GM20000 (cell line): ENCODE results near the gene LUM.
"Not testable (repeated sequence)": the region's sequence is repeated elsewhere in the genome, so short reads cannot be mapped to it uniquely, and the experiment has no call there.

Experiments used
- DNase-seq: peaks from one replicate; pipeline ENCODE4 v3.0.0; 2012; ENCODE audit warnings: low spot score
- CTCF ChIP-seq: IDR thresholded peaks from 2 replicates; pipeline ENCODE4 v1.5.1; 2012; ENCODE audit warnings: mild to moderate bottlenecking, control low read depth; ENCODE audit errors: extremely low read depth, missing control alignments

Gene LUM

GRCh38 chr12:91091916-91092715 is 19.2 kb downstream of the LUM start:
- DNase-seq = no peak
- no peak for TF ChIP-seq CTCF

DNA sequence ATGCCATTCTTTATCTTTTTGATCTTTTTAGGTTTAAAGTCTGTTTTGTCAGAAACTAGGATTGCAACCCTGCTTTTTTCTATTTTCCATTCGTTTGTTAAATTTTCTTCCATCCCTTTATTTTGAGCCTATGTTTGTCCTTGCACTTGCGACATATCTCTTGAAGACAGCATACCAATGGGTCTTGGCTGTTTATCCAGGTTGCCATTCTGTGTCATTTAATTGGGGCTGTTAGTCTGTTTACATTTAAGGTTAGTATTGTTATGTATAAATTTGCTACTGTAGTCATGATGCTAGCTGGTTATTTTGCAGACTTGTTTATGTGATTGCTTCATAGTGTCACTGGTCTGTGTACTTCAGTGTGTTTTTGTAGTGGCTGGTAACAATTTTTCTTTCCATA is 21.3 kb downstream of the LUM start:
- not testable (repeated sequence) for DNase-seq

GRCh38 chr12:91080041-91080440 is 31.3 kb downstream of the LUM start:
- TF ChIP-seq CTCF = no peak
- DNase-seq = no peak

GRCh38 chr12:91078501-91078900 is 32.8 kb downstream of the LUM start:
- no peak for DNase-seq
- TF ChIP-seq CTCF = no peak

DNA sequence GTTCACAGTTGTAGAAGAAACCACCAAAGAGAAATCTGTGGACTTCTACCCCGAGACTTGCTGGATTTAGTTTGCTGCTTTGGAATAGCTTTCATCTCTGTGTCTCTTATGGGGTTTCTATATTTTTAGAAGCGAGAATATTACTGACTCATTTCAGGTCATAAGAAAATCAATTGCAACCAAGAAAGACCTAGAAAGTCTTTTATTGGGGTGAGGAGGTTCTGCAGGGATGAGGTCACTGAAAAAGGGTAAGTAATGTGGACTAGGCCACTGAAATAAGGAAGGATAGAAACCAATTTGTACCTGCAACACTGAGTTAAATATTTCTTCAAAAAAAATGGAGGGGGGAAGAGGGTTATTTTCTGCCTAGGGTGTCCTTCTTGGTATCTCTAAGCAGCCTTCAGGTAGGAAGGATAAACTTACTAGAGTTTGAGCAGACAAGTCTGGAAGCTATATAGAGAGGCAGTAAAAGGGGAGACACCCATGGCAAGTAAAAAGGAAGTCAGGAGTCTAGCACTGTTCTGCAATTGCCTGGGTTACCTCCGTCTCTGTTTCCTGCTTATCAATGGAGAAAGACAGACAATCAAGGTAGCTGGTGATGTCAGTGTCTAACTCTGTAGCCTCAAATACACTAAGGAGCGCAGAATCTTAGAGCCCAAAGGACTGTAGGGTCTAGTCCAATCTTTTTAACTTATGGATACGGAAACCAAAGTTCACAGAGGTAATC is 33.9 kb downstream of the LUM start:
- DNase-seq = no peak
- TF ChIP-seq CTCF = no peak

DNA sequence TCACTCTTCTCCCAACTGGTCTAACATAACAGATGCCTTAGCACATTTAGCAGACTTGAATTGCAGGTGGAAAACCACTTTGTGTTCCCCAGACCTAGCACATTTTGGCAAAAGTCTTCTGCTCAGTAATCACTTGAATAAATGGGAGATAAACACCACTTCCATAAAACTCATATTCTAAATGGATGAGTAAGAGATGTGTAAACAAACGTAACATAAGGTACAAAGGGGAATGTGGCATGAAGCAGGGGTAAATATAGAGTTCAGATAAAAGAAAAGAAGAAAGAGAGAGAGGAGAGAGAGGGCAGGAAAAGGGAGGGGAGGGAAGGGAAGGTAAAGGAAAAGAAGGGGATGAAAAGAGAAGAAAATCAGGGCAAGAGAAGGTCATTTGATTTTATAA is 36.4 kb downstream of the LUM start:
- no peak for DNase-seq

GRCh38 chr12:91074154-91074709 is 37.1 kb downstream of the LUM start:
- no peak for TF ChIP-seq CTCF
- DNase-seq = no peak

More for the DNA sequence above, 36.4 kb downstream of the LUM start:
- TF ChIP-seq CTCF = no peak
